A549 treated with AZD2906 at 1 μM for 4 hours (cell line): Measurements from ENCODE around the gene VAX1. TPM values are rescaled to one million over a fixed set of nuclear protein-coding genes. Genes with fewer than 3 reads are reported as not detected.

Experiments used
- total RNA-seq: library from RNA; stranded (reverse); fragments of 200-300 nt; extraction: Qiagen RNA extraction; gene quantifications from 5 replicates; pipeline ENCODE4 v1.2.3, GENCODE V29; 2022

VAX1 gene
- total RNA-seq = 0.98 to 1.4 TPM (median 1.3 TPM) in 5 replicates

GRCh38 chr10:117137911-117138642 is at the start of gene VAX1:
VAX1 (minus strand) TSS chr10:117138270; CDS start chr10:117138056, 214 bp downstream.

Other genes starting within 250 kb of the VAX1 start
- 20.2 to 30.3 TPM (median 25.1 TPM) in 5 replicates for gene SHTN1, start 133.1 kb downstream of the VAX1 start, total RNA-seq
- gene KCNK18, start 59.2 kb upstream of the VAX1 start, total RNA-seq = not detected in 5 replicates
- gene SLC18A2, start 102.8 kb upstream of the VAX1 start, total RNA-seq = 0.02 to 0.05 TPM (median 0.02 TPM) in 4 of 5 replicates, not detected in the other
- 20.3 to 33.1 TPM (median 25.6 TPM) in 5 replicates for gene PDZD8, start 237.2 kb upstream of the VAX1 start, total RNA-seq